PC-3 (cell line): ENCODE results near the gene GSTO2. TPM values are rescaled to one million over a fixed set of nuclear protein-coding genes. Genes with fewer than 3 reads are reported as not detected.

Experiments used
- ATAC-seq: fragments of 200-7000 bp; cut with Tn5 transposase; 2 replicates; pipeline ENCODE4 v1.9.1; 2020; ENCODE audit warnings: mild to moderate bottlenecking, moderate library complexity
- BruUV-seq: library from RNA; stranded (reverse); fragments of 400-500 nt; replicated peaks from 2 replicates; lab custom pipeline; 2021; lab: Mats Ljungman, UMichigan
- CTCF ChIA-PET: fragments of 300-600 bp; sonication (Branson Sonifier 250); formaldehyde crosslinking; loops from one replicate; lab custom pipeline; 2022; ENCODE audit warnings: antibody characterized with exemption; lab: Charles Lee
- POLR2A ChIA-PET: fragments of 300-600 bp; sonication (Branson Sonifier 250); formaldehyde crosslinking; loops from one replicate; lab custom pipeline; 2022; ENCODE audit warnings: antibody characterized with exemption; ENCODE audit not compliant: unreplicated experiment; lab: Charles Lee
- DNase-seq: peaks from one replicate; pipeline ENCODE4 v3.0.0-alpha.2; 2015
- H2AFZ ChIP-seq: fragments of 300-600 bp; sonication (generic); 2 replicates; pipeline ENCODE4 v1.6.0; 2016; ENCODE audit warnings: antibody characterized with exemption, low read length
- H3F3A ChIP-seq: fragments of 300-600 bp; sonication (generic); one replicate; pipeline ENCODE4 v1.6.0; 2017; ENCODE audit warnings: antibody characterized with exemption, low read length, control low read depth, mild to moderate bottlenecking; ENCODE audit not compliant: unreplicated experiment
- H3K27ac ChIP-seq: fragments of 300-600 bp; sonication (generic); 2 replicates; pipeline ENCODE4 v1.5.1; 2016; ENCODE audit warnings: mild to moderate bottlenecking, low read length
- H3K27me3 ChIP-seq: fragments of 300-600 bp; sonication (generic); 2 replicates; pipeline ENCODE4 v1.6.1; 2016; ENCODE audit warnings: low read length, mixed read lengths
- H3K36me3 ChIP-seq: fragments of 300-600 bp; sonication (generic); 2 replicates; pipeline ENCODE4 v1.6.1; 2016; ENCODE audit warnings: low read depth, mixed run types, low read length, mixed read lengths
- H3K4me1 ChIP-seq: fragments of 300-600 bp; sonication (generic); 2 replicates; pipeline ENCODE4 v1.5.1; 2016; ENCODE audit warnings: low read length; ENCODE audit not compliant: insufficient read depth
- H3K4me2 ChIP-seq: fragments of 300-600 bp; sonication (generic); 2 replicates; pipeline ENCODE4 v1.6.0; 2016; ENCODE audit warnings: low read length
- H3K4me3 ChIP-seq: fragments of 300-600 bp; sonication (generic); 2 replicates; pipeline ENCODE4 v1.5.1; 2016; ENCODE audit warnings: mild to moderate bottlenecking, low read length, mixed read lengths
- H3K79me2 ChIP-seq: fragments of 300-600 bp; sonication (generic); 2 replicates; pipeline ENCODE4 v1.6.1; 2017; ENCODE audit warnings: low read length, mixed read lengths
- H3K9ac ChIP-seq: fragments of 300-600 bp; sonication (generic); 2 replicates; pipeline ENCODE4 v1.6.0; 2016; ENCODE audit warnings: mild to moderate bottlenecking, low read length
- H3K9me2 ChIP-seq: fragments of 300-600 bp; sonication (generic); replicated peaks from 2 replicates; pipeline ENCODE4 v1.6.1; 2016; ENCODE audit warnings: mixed run types, low read length, mixed read lengths
- H3K9me3 ChIP-seq: fragments of 300-600 bp; sonication (generic); 2 replicates; pipeline ENCODE4 v1.6.1; 2016; ENCODE audit warnings: low read length, mixed read lengths
- H4K20me1 ChIP-seq: fragments of 300-600 bp; sonication (generic); 2 replicates; pipeline ENCODE4 v1.6.1; 2016; ENCODE audit warnings: low read length, mixed read lengths
- EZH2 ChIP-seq: fragments of 300-600 bp; sonication (generic); IDR thresholded peaks from one replicate; pipeline ENCODE4 v1.6.1; 2017; ENCODE audit warnings: antibody characterized with exemption, mild to moderate bottlenecking, low read length; ENCODE audit not compliant: unreplicated experiment
- EZH2phosphoT487 ChIP-seq: fragments of 300-600 bp; sonication (generic); IDR thresholded peaks from 2 replicates; pipeline ENCODE4 v1.6.1; 2018; ENCODE audit warnings: mild to moderate bottlenecking, antibody characterized with exemption, low read length, borderline replicate concordance
- intact Hi-C: fragments of 100-400 bp; cut with micrococcal nuclease; formaldehyde crosslinking; loops from 2 replicates; pipeline ENCODE4 v1.9.0; 2023
- total RNA-seq: library from RNA; depleted of rRNA; stranded (reverse); fragments of >200 nt; gene quantifications from 2 replicates; pipeline ENCODE4 v1.2.3, GENCODE V29; 2014
- TF ChIP-seq, protein P1 (sequence below): fragments of 300-600 bp; sonication (generic); conservative IDR thresholded peaks from 2 replicates; pipeline ENCODE4 v1.5.1; 2017; ENCODE audit warnings: antibody characterized with exemption, low read depth, mild to moderate bottlenecking, low read length

The GSTO2 gene
- total RNA-seq, 1 experiment from 2014 or later, result 13.8 TPM

DNA sequence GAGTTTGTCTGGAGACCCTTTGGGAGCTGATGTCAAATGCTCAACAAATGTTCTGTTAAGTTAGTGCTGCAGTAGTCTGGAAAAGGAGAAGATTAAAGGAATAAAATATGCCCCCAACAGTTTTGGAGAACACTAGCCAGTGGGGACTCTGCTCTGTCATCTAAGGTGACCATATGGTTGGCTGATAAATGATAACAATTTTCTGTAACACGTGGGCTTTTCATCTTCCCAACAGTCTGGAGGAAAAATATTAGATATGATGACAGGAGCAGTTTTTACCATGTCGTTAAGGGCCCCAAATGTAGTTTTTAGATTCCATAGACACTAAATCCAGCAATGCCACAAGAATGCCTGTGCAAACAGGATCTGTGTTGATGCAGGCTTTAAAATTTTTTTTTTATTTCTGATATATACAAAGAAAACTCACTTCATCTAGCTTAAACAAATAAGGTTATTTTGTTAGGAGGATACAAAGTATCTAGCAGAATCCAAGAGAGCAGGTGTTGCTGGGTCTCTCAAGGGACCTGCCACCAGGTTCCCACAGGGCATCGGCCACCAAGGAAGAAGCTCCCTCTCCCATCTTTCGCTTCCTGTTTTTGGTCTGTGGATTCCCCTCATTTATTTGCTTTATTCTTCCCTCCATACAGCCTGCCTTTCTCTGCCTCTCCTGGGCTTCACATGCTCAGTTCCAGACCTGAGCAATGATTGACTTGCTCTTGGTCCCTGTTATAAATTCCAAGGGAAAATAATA is 78.5 kb downstream of the GSTO2 start:
- Histone ChIP-seq H2AFZ (no peak overlapping the region), H3K9ac (no peak overlapping the region), H3K4me2 (no peak overlapping the region), H3K4me1 (peaks cover 32% of the 10 kb centered on the region), H3F3A (no peaks in the 10 kb centered on the region), H3K9me2 (no peaks in the 10 kb centered on the region), H3K79me2 (no peaks in the 10 kb centered on the region), H4K20me1 (no peaks in the 10 kb centered on the region), H3K27me3 (no peaks in the 10 kb centered on the region), H3K36me3 (no peaks in the 10 kb centered on the region), H3K9me3 (no peaks in the 10 kb centered on the region), H3K4me3 (no peak overlapping the region), H3K27ac (no peak overlapping the region)
- BruUV-seq, result no TSS peak
- ChIA-PET POLR2A (no interaction called here), CTCF (no interaction called here)
- TF ChIP-seq, protein P1, sequence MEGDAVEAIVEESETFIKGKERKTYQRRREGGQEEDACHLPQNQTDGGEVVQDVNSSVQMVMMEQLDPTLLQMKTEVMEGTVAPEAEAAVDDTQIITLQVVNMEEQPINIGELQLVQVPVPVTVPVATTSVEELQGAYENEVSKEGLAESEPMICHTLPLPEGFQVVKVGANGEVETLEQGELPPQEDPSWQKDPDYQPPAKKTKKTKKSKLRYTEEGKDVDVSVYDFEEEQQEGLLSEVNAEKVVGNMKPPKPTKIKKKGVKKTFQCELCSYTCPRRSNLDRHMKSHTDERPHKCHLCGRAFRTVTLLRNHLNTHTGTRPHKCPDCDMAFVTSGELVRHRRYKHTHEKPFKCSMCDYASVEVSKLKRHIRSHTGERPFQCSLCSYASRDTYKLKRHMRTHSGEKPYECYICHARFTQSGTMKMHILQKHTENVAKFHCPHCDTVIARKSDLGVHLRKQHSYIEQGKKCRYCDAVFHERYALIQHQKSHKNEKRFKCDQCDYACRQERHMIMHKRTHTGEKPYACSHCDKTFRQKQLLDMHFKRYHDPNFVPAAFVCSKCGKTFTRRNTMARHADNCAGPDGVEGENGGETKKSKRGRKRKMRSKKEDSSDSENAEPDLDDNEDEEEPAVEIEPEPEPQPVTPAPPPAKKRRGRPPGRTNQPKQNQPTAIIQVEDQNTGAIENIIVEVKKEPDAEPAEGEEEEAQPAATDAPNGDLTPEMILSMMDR, result no peak
- TF ChIP-seq EZH2phosphoT487 (no peak), EZH2 (no peak)
- DNase-seq (no peak), ATAC-seq (no peak)
- intact Hi-C loops, result no loop called here

DNA sequence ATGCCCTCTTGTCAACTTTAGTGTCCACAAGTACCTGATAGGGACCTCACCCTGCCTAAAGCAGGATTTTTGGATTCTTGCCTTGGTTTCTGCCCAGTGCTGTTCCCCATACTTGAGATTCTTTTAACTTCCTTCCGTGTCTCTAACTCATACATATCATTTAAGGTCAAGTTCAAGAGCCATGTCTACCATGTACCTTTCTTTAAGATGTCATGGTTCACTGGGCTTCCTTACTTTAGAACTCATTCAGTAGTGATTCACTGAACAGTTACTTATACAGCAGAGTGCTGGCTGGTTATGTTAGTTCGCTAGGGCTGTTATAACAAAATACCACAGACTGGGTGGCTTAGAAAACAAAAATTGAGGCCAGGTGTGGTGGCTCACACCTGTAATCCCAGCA is 79.6 kb downstream of the GSTO2 start:
- intact Hi-C loops, result no loop called here
- no peaks in the 10 kb centered on the region for H3F3A ChIP-seq
- H3K36me3 ChIP-seq, result no peaks in the 10 kb centered on the region
- DNase-seq, result no peak
- no peaks in the 10 kb centered on the region for H3K27me3 ChIP-seq
- no peak overlapping the region for H3K4me2 ChIP-seq
- H2AFZ ChIP-seq, result no peak overlapping the region
- H3K27ac ChIP-seq, result no peak overlapping the region
- TF ChIP-seq, protein P1, result no peak
- TF ChIP-seq EZH2phosphoT487, result no peak
- no peak for TF ChIP-seq EZH2
- ChIA-PET POLR2A (no interaction called here), CTCF (no interaction called here)
- no TSS peak for BruUV-seq
- no peak for ATAC-seq
- H4K20me1 ChIP-seq, result no peaks in the 10 kb centered on the region
- no peaks in the 10 kb centered on the region for H3K9me3 ChIP-seq
- no peaks in the 10 kb centered on the region for H3K9me2 ChIP-seq
- no peak overlapping the region for H3K4me3 ChIP-seq
- H3K4me1 ChIP-seq, result peaks cover 37% of the 10 kb centered on the region
- H3K79me2 ChIP-seq, result no peaks in the 10 kb centered on the region
- H3K9ac ChIP-seq, result no peak overlapping the region

DNA sequence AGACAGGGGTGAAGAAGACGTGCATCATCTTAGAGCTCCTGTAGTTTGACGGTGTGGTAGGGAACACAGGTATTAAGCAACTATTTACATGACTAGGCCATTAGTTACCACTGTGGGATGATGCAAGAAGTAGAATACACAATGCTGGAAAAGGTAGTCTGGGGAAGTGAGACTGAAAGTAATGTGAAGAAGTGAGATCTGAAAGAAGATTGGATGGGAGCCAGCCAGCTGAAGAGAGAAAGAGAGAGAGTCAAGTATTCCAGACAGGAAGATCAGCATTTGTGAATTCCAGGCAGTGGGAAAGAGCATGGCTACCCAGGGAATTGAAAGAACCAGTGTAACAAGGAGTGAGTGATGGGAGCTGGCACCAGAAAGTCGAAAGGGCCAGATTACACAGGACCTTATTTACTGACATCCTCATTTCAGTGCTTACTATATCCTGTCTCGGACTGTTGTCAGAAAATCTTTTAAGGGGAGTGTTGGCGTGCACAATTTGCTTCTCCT is 80.7 kb downstream of the GSTO2 start:
- H4K20me1 ChIP-seq, result no peaks in the 10 kb centered on the region
- ChIA-PET CTCF (interaction anchor here (0.8 kb wide), 1 partner anchor 40 kb away, joined by 3 read pairs; no protein-coding TSS in a partner anchor), POLR2A (interaction anchor here (0.5 kb wide), 1 partner anchor 12 kb away, joined by 3 read pairs; no protein-coding TSS in a partner anchor)
- peak overlapping the region; percentile 45 for H3K9ac ChIP-seq
- H3K4me1 ChIP-seq, result peaks cover 41% of the 10 kb centered on the region
- no peaks in the 10 kb centered on the region for H3K27me3 ChIP-seq
- H2AFZ ChIP-seq, result peak overlapping the region; percentile 69
- intact Hi-C loops, result loop anchor here (1.0 kb wide), 2 partner anchors 44 to 58 kb away; no protein-coding TSS in a partner anchor
- TF ChIP-seq, protein P1, result no peak
- TF ChIP-seq EZH2phosphoT487 (no peak), EZH2 (no peak)
- peak; percentile 14 for ATAC-seq
- H3K4me2 ChIP-seq, result peak overlapping the region; percentile 81
- peak overlapping the region; percentile 59 for H3K4me3 ChIP-seq
- no peaks in the 10 kb centered on the region for H3K9me2 ChIP-seq
- no peaks in the 10 kb centered on the region for H3F3A ChIP-seq
- peak; percentile 68 for DNase-seq
- BruUV-seq, result no TSS peak
- peak overlapping the region; percentile 53 for H3K27ac ChIP-seq
- H3K36me3 ChIP-seq, result no peaks in the 10 kb centered on the region
- no peaks in the 10 kb centered on the region for H3K79me2 ChIP-seq
- H3K9me3 ChIP-seq, result no peaks in the 10 kb centered on the region
